ENCODE measurements around the gene ATG16L2. TPM values are rescaled to one million over a fixed set of nuclear protein-coding genes. Genes with fewer than 3 reads are reported as not detected.

ATG16L2 gene
- total and polyA plus RNA-seq, 2 of the 4 experiments (the other 2 are of a cell fraction) = 1.3 to 12.7 TPM

GRCh38 chr11:72781063-72781312 lies 33.2 kb upstream of the ATG16L2 start:
- Histone ChIP-seq H2AFZ (replicated peaks; ENCODE audit: low read length, poor library complexity) (peak overlapping the region; percentile 74), H4K8ac (ENCODE audit: low read depth in 2 of 2, low read length in 2 of 2) (no peak overlapping the region), H2BK120ac (ENCODE audit: low read depth, low read length) (no peak overlapping the region), H3K4me3 (ENCODE audit: insufficient read depth, low read depth, low read length) (peak overlapping the region; percentile 48), H3K9me1 (ENCODE audit: insufficient read depth, low read length) (no peaks in the 10 kb centered on the region), H3K36me3 (ENCODE audit: control insufficient read depth, insufficient read depth, low read length) (no peaks in the 10 kb centered on the region), H3K9me3 (ENCODE audit: control insufficient read depth, insufficient read depth, low read length) (no peaks in the 10 kb centered on the region), H3K4ac (ENCODE audit: low read depth, low read length) (no peak overlapping the region), H3K79me1 (ENCODE audit: low read depth in 1 of 2, low read length in 2 of 2) (no peaks in the 10 kb centered on the region), H4K5ac (ENCODE audit: low read depth, low read length) (no peak overlapping the region), H3K9ac (ENCODE audit: low read depth, low read length) (no peak overlapping the region; the same call in 1 of the 2 replicates), H3K4me1 (ENCODE audit: control insufficient read depth, insufficient read depth, low read length) (peaks cover 6% of the 10 kb centered on the region), H2BK5ac (ENCODE audit: low read depth, low read length, poor library complexity, severe bottlenecking) (no peak overlapping the region), H2BK15ac (ENCODE audit: low read depth, low read length) (no peak overlapping the region), H3K14ac (replicated peaks; ENCODE audit: low read depth, low read length) (no peak overlapping the region), H4K20me1 (ENCODE audit: insufficient read depth, low read length) (no peaks in the 10 kb centered on the region), H3K56ac (ENCODE audit: extremely low read depth, insufficient read depth, low read length) (no peak overlapping the region), H4K91ac (ENCODE audit: insufficient read depth, low read depth, low read length) (no peak overlapping the region), H3K27ac (ENCODE audit: insufficient read depth, low read length) (no peak overlapping the region), H2AK5ac (ENCODE audit: low read depth, low read length) (no peak overlapping the region; the same call in 1 of the 2 replicates), H2AK9ac (replicated peaks; ENCODE audit: low read depth, low read length, poor library complexity) (peak overlapping the region; percentile 86), H3K27me3 (ENCODE audit: control insufficient read depth, insufficient read depth, low read length) (peaks cover 4% of the 10 kb centered on the region; the same call in 1 of the 2 replicates), H3K4me2 (ENCODE audit: low read depth, low read length) (peak overlapping the region; percentile 63; the same call in 1 of the 2 replicates), H2BK20ac (ENCODE audit: low read depth, low read length) (no peak overlapping the region), H3K23ac (ENCODE audit: low read depth, low read length) (no peak overlapping the region), H3K18ac (ENCODE audit: low read depth, low read length) (no peak overlapping the region)
- WGBS, 2 experiments (ENCODE audit: extremely low coverage in 2 of 2, insufficient read length in 1 of 2) = 41% methylated on average over 10 of the region's 17 CpGs; no CpG with 5 or more reads in 1 of the 2 experiments
- no peak for ATAC-seq (ENCODE audit: low read depth)
- TF ChIP-seq CEBPB (IDR thresholded peaks at IDR 0.05; ENCODE audit: low read depth, low read length) (no peak), BHLHE40 (IDR thresholded peaks at IDR 0.05; ENCODE audit: low read depth, low read length) (no peak), FOS (IDR thresholded peaks at IDR 0.05; ENCODE audit: low read depth, low read length) (no peak), MAZ (IDR thresholded peaks at IDR 0.05; ENCODE audit: borderline replicate concordance, low read depth, low read length) (no peak), RFX5 (IDR thresholded peaks at IDR 0.05; ENCODE audit: low read depth, low read length) (no peak), CHD1 (IDR thresholded peaks at IDR 0.05; ENCODE audit: low read depth, low read length) (no peak), MXI1 (IDR thresholded peaks at IDR 0.05; ENCODE audit: borderline replicate concordance, low read depth, low read length) (no peak), RAD21 (IDR thresholded peaks at IDR 0.05; ENCODE audit: low read length) (no peak), NFE2L2 (IDR thresholded peaks at IDR 0.05; ENCODE audit: low read depth, low read length) (no peak), USF2 (IDR thresholded peaks at IDR 0.05; ENCODE audit: low read depth, low read length) (no peak), CTCF (conservative IDR thresholded peaks at IDR 0.05; ENCODE audit: low read depth, low read length) (no peak), SMC3 (IDR thresholded peaks at IDR 0.05; ENCODE audit: low read depth, low read length) (no peak)
- TF ChIP-seq, protein P1, sequence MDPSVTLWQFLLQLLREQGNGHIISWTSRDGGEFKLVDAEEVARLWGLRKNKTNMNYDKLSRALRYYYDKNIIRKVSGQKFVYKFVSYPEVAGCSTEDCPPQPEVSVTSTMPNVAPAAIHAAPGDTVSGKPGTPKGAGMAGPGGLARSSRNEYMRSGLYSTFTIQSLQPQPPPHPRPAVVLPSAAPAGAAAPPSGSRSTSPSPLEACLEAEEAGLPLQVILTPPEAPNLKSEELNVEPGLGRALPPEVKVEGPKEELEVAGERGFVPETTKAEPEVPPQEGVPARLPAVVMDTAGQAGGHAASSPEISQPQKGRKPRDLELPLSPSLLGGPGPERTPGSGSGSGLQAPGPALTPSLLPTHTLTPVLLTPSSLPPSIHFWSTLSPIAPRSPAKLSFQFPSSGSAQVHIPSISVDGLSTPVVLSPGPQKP (IDR thresholded peaks at IDR 0.05; ENCODE audit: borderline replicate concordance, low read depth, low read length) = no peak
- POLR2A ChIA-PET (ENCODE audit: unreplicated experiment) = no interaction called here
- dilution Hi-C loops (cut with HindIII; ENCODE audit: low sequenced_read_pairs, unreplicated experiment) = no loop called here
- BruUV-seq (replicated peaks) = no TSS peak
- CTCF ChIA-PET = no interaction called here
- DNase-seq = no peak
- intact Hi-C loops (cut with micrococcal nuclease) = no loop called here
- in situ Hi-C loops (cut with MboI; ENCODE audit: low sequenced_read_pairs) = no loop called here

Measured in IMR-90 (cell line).